ENCODE data around the gene PPA2. TPM values are rescaled to one million over a fixed set of nuclear protein-coding genes. Genes with fewer than 3 reads are reported as not detected.

The PPA2 gene
- total RNA-seq, 2 donors from 2014 or later: 57.4 to 279 TPM

DNA sequence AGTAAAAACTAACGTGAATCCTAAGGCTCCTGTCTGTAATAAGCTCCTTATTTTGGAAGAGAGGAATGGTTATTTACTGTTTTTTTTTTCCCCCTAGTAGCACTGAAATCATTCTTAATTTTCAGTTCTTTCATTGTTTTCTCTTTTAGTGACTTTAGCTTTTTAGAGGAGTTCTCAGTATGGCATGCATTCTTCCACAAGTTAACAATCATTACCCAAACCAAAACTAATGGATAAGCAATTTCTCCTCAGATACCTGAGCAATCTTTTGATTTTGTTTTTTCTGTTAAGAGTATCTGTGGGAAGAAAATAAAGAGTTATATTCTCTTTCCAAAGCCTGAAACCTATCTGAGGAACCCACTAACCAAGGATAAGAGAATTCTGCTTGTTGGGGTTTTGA, 16.7 kb upstream of the PPA2 start:
- intact Hi-C loops (cut with DNase I): no loop called here
- no peaks in the 10 kb centered on the region for H3K27me3 ChIP-seq
- no peak for DNase-seq

DNA sequence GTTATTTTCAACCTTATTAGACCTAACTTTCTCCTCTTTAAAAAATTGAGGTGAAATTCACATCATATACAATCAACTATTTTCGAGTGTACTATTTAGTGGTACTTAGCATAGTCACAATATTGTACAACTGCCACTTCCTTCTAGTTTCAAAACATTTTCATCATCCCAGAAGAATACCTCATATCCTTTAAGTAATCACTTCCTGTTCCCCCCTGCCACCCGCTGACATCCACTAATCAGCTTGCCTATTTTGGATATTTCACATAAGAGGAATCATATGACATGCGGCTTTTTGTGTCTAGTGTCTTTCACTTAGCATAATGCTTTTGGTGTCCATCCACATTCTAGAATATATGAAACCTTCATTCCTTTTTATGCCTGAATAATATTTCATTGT, 10.0 kb upstream of the PPA2 start:
- intact Hi-C loops (cut with DNase I): no loop called here
- no peak for TF ChIP-seq POLR2A (IDR thresholded peaks at IDR 0.05)
- TF ChIP-seq, protein P1, sequence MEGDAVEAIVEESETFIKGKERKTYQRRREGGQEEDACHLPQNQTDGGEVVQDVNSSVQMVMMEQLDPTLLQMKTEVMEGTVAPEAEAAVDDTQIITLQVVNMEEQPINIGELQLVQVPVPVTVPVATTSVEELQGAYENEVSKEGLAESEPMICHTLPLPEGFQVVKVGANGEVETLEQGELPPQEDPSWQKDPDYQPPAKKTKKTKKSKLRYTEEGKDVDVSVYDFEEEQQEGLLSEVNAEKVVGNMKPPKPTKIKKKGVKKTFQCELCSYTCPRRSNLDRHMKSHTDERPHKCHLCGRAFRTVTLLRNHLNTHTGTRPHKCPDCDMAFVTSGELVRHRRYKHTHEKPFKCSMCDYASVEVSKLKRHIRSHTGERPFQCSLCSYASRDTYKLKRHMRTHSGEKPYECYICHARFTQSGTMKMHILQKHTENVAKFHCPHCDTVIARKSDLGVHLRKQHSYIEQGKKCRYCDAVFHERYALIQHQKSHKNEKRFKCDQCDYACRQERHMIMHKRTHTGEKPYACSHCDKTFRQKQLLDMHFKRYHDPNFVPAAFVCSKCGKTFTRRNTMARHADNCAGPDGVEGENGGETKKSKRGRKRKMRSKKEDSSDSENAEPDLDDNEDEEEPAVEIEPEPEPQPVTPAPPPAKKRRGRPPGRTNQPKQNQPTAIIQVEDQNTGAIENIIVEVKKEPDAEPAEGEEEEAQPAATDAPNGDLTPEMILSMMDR (IDR thresholded peaks at IDR 0.05): no peak
- H3K27me3 ChIP-seq: no peaks in the 10 kb centered on the region
- H3K36me3 ChIP-seq (replicated peaks in 1 of 2; ENCODE audit: insufficient read depth in 1 of 2, low read depth in 2 of 2): no peaks in the 10 kb centered on the region
- ATAC-seq (no peak), DNase-seq (no peak)
- WGBS, 2 donors: 81 to 87% methylated on average over 3 of the region's 3 CpGs
- H3K4me3 ChIP-seq: no peak overlapping the region
- H3K4me1 ChIP-seq: no peaks in the 10 kb centered on the region
- no peak overlapping the region for H3K27ac ChIP-seq
- H3K9me3 ChIP-seq: no peaks in the 10 kb centered on the region

More for the DNA sequence above, 16.7 kb upstream of the PPA2 start:
- no peaks in the 10 kb centered on the region for H3K4me1 ChIP-seq
- H3K36me3 ChIP-seq (replicated peaks in 1 of 2; ENCODE audit: insufficient read depth in 1 of 2, low read depth in 2 of 2): no peaks in the 10 kb centered on the region
- H3K27ac ChIP-seq: no peak overlapping the region
- TF ChIP-seq, protein P1 (IDR thresholded peaks at IDR 0.05): no peak
- TF ChIP-seq POLR2A (IDR thresholded peaks at IDR 0.05): no peak
- 57 to 71% methylated on average over 1 of the region's 1 CpG for WGBS, 2 donors
- ATAC-seq: no peak
- H3K4me3 ChIP-seq: no peak overlapping the region
- no peaks in the 10 kb centered on the region for H3K9me3 ChIP-seq

DNA sequence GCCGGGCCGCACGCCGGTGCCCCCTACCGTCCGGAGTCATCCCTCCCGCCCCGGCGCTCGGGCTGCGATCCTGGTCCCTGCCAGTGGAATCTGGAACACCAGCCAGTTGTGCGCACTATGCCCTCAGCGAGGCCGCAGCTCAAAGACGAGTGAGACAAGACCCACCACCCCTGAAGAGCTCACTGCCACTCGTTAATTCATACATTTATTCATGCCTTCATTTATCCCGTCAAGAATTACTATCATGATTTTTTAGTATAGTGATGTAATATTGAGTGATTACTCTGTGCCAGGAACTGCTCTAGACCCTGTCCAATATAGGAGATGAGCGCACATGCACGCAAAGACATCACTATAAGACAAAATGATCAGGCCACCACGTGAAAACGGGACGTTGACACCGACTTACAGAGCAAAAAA, 247 bp upstream of the PPA2 start:
- no peaks in the 10 kb centered on the region for H3K9me3 ChIP-seq
- H3K4me3 ChIP-seq: peak overlapping the region in 1 of 2 donors; percentile 76
- H3K4me1 ChIP-seq: peaks cover 39% of the 10 kb centered on the region
- ATAC-seq: peak; percentile 2
- no peaks in the 10 kb centered on the region for H3K27me3 ChIP-seq
- H3K27ac ChIP-seq: peak overlapping the region; percentile 97 to 99 (median 98)
- no peaks in the 10 kb centered on the region for H3K36me3 ChIP-seq (replicated peaks in 1 of 2; ENCODE audit: insufficient read depth in 1 of 2, low read depth in 2 of 2)
- TF ChIP-seq, protein P1 (IDR thresholded peaks at IDR 0.05): peak; percentile 80 to 96 (median 88)
- TF ChIP-seq POLR2A (IDR thresholded peaks at IDR 0.05): no peak
- DNase-seq: peak in 3 of 4 donors; percentile 87 to 91 (median 89)
- intact Hi-C loops (cut with DNase I): loop anchor here (5.0 kb wide), 1 partner anchor 337 kb away; no protein-coding TSS in a partner anchor
- 5 to 14% methylated on average over 14 to 23 of the region's 23 CpGs for WGBS, 2 donors

DNA sequence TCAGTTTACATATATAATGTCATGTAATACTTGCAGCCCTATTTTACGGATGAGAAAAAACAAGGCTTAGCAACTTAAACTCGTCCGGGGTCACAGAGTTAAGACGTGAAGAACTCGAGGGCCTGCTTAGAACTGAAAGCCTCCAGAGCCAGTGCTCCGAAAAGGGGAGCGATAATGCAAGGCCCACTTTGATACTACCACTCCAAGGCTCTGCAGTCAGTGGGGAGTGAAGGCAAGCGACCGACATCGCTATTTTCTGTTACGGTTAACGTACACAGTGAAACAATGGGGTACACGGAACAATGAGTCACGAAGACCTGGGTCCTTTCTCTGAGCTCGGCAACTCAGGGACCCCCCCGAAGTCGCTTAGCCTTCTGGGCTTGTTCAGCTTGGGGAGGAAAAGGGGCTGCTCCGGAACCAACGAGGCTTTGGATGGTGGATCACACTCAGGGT, 965 bp downstream of the PPA2 start:
- Histone ChIP-seq H3K4me1 (peaks cover 41% of the 10 kb centered on the region), H3K27ac (peak overlapping the region; percentile 97 to 99 (median 98)), H3K9me3 (no peaks in the 10 kb centered on the region), H3K4me3 (peak overlapping the region; percentile 76 to 93), H3K27me3 (no peaks in the 10 kb centered on the region), H3K36me3 (replicated peaks in 1 of 2; ENCODE audit: insufficient read depth in 1 of 2, low read depth in 2 of 2) (no peaks in the 10 kb centered on the region)
- 2 to 3% methylated on average over 15 to 19 of the region's 19 CpGs for WGBS, 2 donors
- DNase-seq (no peak), ATAC-seq (no peak)
- intact Hi-C loops (cut with DNase I): loop anchor here (5.0 kb wide), 1 partner anchor 336 kb away; no protein-coding TSS in a partner anchor
- no peak for TF ChIP-seq POLR2A (IDR thresholded peaks at IDR 0.05)

DNA sequence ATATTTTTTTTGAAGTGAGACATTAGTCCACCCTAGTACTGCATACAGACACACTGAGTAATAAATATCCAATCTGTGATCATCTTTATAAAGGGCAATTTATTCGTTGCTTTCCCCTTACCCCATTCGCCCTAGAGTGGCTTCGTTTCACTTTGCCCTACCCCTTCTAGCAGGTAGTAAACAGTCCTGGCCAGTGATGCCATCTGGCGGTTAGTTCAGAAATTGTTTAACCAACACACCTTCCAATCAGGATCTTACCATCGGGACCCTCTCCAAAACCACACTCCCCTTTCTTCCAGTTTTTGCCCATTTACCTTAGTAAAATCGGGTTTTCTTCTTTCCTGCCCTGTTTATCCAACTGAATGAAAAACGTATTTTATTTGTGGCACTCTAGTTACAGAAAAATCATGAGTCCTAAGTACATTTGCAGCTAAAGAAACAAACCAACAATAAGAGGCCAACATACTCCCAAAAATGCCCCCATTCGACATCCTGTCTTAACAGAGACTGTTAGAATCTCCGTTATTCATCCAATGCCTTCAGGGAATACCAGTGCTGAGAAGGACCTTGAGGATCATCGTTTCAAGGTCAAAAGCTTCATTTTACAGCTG, 2.2 kb downstream of the PPA2 start:
- Histone ChIP-seq H3K9me3 (no peaks in the 10 kb centered on the region), H3K4me1 (peaks cover 41% of the 10 kb centered on the region), H3K27ac (peak overlapping the region in 3 of 4 donors; percentile 98 to 99 (median 98)), H3K4me3 (no peak overlapping the region), H3K36me3 (replicated peaks in 1 of 2; ENCODE audit: insufficient read depth in 1 of 2, low read depth in 2 of 2) (no peaks in the 10 kb centered on the region), H3K27me3 (no peaks in the 10 kb centered on the region)
- peak; percentile 71 to 81 (median 74) for DNase-seq
- TF ChIP-seq, protein P1 (IDR thresholded peaks at IDR 0.05): peak; percentile 48 to 85 (median 75)
- TF ChIP-seq POLR2A (IDR thresholded peaks at IDR 0.05): no peak
- ATAC-seq: peak; percentile 24
- intact Hi-C loops (cut with DNase I): loop anchor here (5.0 kb wide), 1 partner anchor 334 kb away; no protein-coding TSS in a partner anchor
- WGBS, 2 donors: 3 to 5% methylated on average over 10 of the region's 10 CpGs
